Measurements from ENCODE around the gene IL15RA.

The IL15RA gene

DNA sequence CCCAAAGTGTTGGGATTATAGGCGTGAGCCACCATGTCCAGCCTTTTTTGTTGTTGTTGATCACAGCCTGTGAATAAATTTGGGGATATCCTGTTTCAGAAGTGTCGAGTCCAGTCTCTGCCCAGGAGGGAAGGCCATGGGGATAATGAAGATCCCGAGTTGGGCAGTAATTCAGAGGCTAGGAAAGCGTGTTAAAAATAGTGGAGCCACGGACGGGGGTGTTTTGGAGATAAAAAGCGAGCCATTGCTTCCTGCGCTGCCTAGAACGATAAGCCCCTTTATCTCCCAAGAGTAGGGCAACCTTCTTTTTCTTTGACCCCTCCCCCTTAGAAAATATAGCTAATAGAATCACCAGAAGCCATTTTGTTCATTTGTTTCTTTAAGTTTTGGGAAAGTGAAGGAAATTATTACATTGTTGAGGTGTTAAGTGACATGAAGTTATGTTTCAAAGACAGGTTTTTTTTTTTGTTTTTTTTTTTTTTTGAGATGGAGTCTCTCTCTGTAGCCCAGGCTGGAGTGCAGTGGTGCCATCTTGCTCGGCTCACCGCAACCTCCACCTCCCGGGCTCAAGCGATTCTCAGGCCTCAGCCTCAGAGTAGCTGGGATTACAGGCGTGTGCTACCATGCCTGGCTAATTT lies 43.3 kb downstream of the IL15RA start:
- H3K36me3 ChIP-seq (ENCODE audit: control insufficient read depth in 1 of 2, insufficient read depth in 2 of 2, low read length in 2 of 2), result peaks cover 51 to 59% of the 10 kb centered on the region in 2 experiments
- no peak overlapping the region for H2AK5ac ChIP-seq (ENCODE audit: low read length)
- no peak overlapping the region for H4K91ac ChIP-seq (ENCODE audit: low read depth, low read length)
- H3K4me3 ChIP-seq (ENCODE audit: low read depth, low read length), result no peak overlapping the region
- no peaks in the 10 kb centered on the region for H3K79me2 ChIP-seq (ENCODE audit: control insufficient read depth, insufficient read depth, low read length, poor library complexity)
- H3K9me3 ChIP-seq (ENCODE audit: insufficient read depth, low read depth, low read length), result no peaks in the 10 kb centered on the region
- H2BK120ac ChIP-seq (ENCODE audit: insufficient read depth, low read length, poor library complexity), result no peak overlapping the region
- H3K27ac ChIP-seq (ENCODE audit: low read depth, low read length), result no peak overlapping the region
- no peak for DNase-seq
- no peak overlapping the region for H3K14ac ChIP-seq (ENCODE audit: low read length)
- H3K27me3 ChIP-seq (ENCODE audit: insufficient read depth, low read length), result no peaks in the 10 kb centered on the region
- H3K9ac ChIP-seq (ENCODE audit: low read length), result no peak overlapping the region
- no CpG with 5 or more reads among the region's 14 CpGs for whole genome bisulfite sequencing (ENCODE audit: extremely low coverage, insufficient coverage, insufficient read length)
- H3K18ac ChIP-seq (ENCODE audit: low read length), result no peak overlapping the region
- H4K8ac ChIP-seq (ENCODE audit: low read depth, low read length), result no peak overlapping the region
- no peak overlapping the region for H3K4me2 ChIP-seq (ENCODE audit: low read length)
- H3K4ac ChIP-seq (ENCODE audit: low read depth, low read length), result no peak overlapping the region
- H3K4me1 ChIP-seq (ENCODE audit: control insufficient read depth in 1 of 2, insufficient read depth in 2 of 2, low read length in 2 of 2), result no peaks in the 10 kb centered on the region
- H4K12ac ChIP-seq (ENCODE audit: low read depth, low read length), result no peak overlapping the region
- H2BK5ac ChIP-seq (ENCODE audit: low read depth, low read length, poor library complexity), result no peak overlapping the region
- no peak overlapping the region for H2BK12ac ChIP-seq (ENCODE audit: low read length)
- no peak overlapping the region for H3K23ac ChIP-seq (ENCODE audit: low read length)
- no peak overlapping the region for H2AFZ ChIP-seq (ENCODE audit: insufficient read depth, low read length, poor library complexity)
- H3K79me1 ChIP-seq (ENCODE audit: low read length), result no peaks in the 10 kb centered on the region

DNA sequence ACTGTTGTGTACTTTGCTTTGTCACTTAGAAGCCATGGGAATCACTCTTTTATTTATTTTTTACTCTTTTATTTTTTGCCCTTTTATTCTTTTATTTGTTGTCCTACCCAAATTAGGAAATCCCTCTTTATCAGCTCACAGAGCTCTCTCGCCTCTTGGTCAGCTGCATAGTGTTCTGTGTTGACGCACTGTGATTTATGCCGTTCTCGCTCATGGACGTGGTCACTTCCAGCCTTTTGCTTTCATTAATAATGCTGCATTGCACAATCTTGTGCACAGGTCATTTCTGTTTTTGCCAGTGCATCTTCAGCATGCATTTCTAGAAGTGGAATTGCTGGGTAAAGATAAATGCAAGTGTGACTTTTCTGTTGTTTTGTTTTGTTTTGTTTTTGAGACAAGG lies 45.0 kb downstream of the IL15RA start:
- no peaks in the 10 kb centered on the region for H3K27me3 ChIP-seq (ENCODE audit: insufficient read depth, low read length)
- H3K4ac ChIP-seq (ENCODE audit: low read depth, low read length), result no peak overlapping the region
- H4K12ac ChIP-seq (ENCODE audit: low read depth, low read length), result no peak overlapping the region
- no peak overlapping the region for H3K18ac ChIP-seq (ENCODE audit: low read length)
- no peaks in the 10 kb centered on the region for H3K9me3 ChIP-seq (ENCODE audit: insufficient read depth, low read depth, low read length)
- no peak overlapping the region for H2BK120ac ChIP-seq (ENCODE audit: insufficient read depth, low read length, poor library complexity)
- no peak overlapping the region for H4K8ac ChIP-seq (ENCODE audit: low read depth, low read length)
- H3K79me2 ChIP-seq (ENCODE audit: control insufficient read depth, insufficient read depth, low read length, poor library complexity), result no peaks in the 10 kb centered on the region
- no peak overlapping the region for H3K23ac ChIP-seq (ENCODE audit: low read length)
- H3K14ac ChIP-seq (ENCODE audit: low read length), result no peak overlapping the region
- no CpG with 5 or more reads among the region's 5 CpGs for WGBS (ENCODE audit: extremely low coverage, insufficient coverage, insufficient read length)
- H3K36me3 ChIP-seq (ENCODE audit: control insufficient read depth in 1 of 2, insufficient read depth in 2 of 2, low read length in 2 of 2), result peaks cover 55 to 60% of the 10 kb centered on the region in 2 experiments
- DNase-seq, result no peak
- H3K27ac ChIP-seq (ENCODE audit: low read depth, low read length), result no peak overlapping the region
- no peak overlapping the region for H2BK5ac ChIP-seq (ENCODE audit: low read depth, low read length, poor library complexity)
- H2BK12ac ChIP-seq (ENCODE audit: low read length), result no peak overlapping the region
- no peaks in the 10 kb centered on the region for H3K4me1 ChIP-seq (ENCODE audit: control insufficient read depth in 1 of 2, insufficient read depth in 2 of 2, low read length in 2 of 2)
- H4K91ac ChIP-seq (ENCODE audit: low read depth, low read length), result no peak overlapping the region
- no peak overlapping the region for H2AFZ ChIP-seq (ENCODE audit: insufficient read depth, low read length, poor library complexity)
- H2AK5ac ChIP-seq (ENCODE audit: low read length), result no peak overlapping the region
- no peaks in the 10 kb centered on the region for H3K79me1 ChIP-seq (ENCODE audit: low read length)
- H3K4me3 ChIP-seq (ENCODE audit: low read depth, low read length), result no peak overlapping the region
- no peak overlapping the region for H3K9ac ChIP-seq (ENCODE audit: low read length)
- H3K4me2 ChIP-seq (ENCODE audit: low read length), result no peak overlapping the region

DNA sequence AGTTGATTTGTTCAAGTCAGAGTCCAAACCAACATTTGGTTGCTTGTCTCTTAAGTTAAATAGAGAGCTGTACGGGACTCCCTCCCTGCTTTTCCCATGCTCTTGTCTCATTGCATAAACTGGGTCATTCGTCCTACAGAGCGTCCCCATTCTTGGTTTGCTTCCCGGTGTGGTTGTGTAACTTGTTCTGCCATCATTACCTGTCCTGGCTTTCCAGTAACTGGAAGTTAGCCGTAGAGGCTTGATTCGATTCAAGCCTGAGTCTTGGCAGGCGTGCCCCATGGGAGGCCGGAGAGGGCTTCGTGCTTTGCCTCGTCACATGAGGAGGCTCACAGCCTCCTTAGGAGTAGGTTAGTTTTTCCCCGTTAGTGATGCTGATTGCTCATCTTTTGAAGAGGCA lies 47.1 kb downstream of the IL15RA start:
- Histone ChIP-seq H3K4me1 (ENCODE audit: control insufficient read depth in 1 of 2, insufficient read depth in 2 of 2, low read length in 2 of 2) (no peaks in the 10 kb centered on the region), H2AFZ (ENCODE audit: insufficient read depth, low read length, poor library complexity) (no peak overlapping the region), H3K9ac (ENCODE audit: low read length) (no peak overlapping the region), H3K18ac (ENCODE audit: low read length) (no peak overlapping the region), H3K9me3 (ENCODE audit: insufficient read depth, low read depth, low read length) (no peaks in the 10 kb centered on the region), H2BK12ac (ENCODE audit: low read length) (no peak overlapping the region), H2AK5ac (ENCODE audit: low read length) (no peak overlapping the region), H3K79me1 (ENCODE audit: low read length) (no peaks in the 10 kb centered on the region), H4K8ac (ENCODE audit: low read depth, low read length) (no peak overlapping the region), H3K4me2 (ENCODE audit: low read length) (no peak overlapping the region), H3K4ac (ENCODE audit: low read depth, low read length) (no peak overlapping the region), H3K14ac (ENCODE audit: low read length) (no peak overlapping the region), H4K91ac (ENCODE audit: low read depth, low read length) (no peak overlapping the region), H2BK5ac (ENCODE audit: low read depth, low read length, poor library complexity) (no peak overlapping the region), H3K23ac (ENCODE audit: low read length) (no peak overlapping the region), H3K79me2 (ENCODE audit: control insufficient read depth, insufficient read depth, low read length, poor library complexity) (no peaks in the 10 kb centered on the region), H3K4me3 (ENCODE audit: low read depth, low read length) (no peak overlapping the region), H3K36me3 (ENCODE audit: control insufficient read depth in 1 of 2, insufficient read depth in 2 of 2, low read length in 2 of 2) (peaks cover 51 to 54% of the 10 kb centered on the region in 2 experiments), H2BK120ac (ENCODE audit: insufficient read depth, low read length, poor library complexity) (no peak overlapping the region), H3K27ac (ENCODE audit: low read depth, low read length) (no peak overlapping the region), H3K27me3 (ENCODE audit: insufficient read depth, low read length) (no peaks in the 10 kb centered on the region), H4K12ac (ENCODE audit: low read depth, low read length) (no peak overlapping the region)
- no peak for DNase-seq
- no CpG with 5 or more reads among the region's 11 CpGs for WGBS (ENCODE audit: extremely low coverage, insufficient coverage, insufficient read length)

DNA sequence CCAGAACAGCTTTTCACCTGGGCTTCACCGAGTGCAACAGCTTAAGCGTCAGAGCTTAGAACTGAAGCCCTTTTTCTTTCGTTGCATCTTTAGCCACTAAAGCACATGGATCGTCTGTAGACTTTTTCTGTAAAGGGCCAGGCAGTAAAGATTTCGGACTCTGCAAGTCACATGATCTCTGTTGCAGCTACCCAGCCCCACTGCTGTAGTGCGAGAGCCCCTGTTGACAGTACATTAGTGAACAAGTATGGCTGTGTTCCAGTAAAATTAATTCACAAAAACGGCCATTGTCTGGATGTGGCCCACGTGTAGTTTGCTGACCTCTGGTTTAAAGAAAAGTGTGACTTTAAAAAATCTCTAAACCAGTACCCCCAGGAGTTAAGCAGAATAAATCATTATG lies 47.9 kb downstream of the IL15RA start:
- Histone ChIP-seq H3K9ac (ENCODE audit: low read length) (no peak overlapping the region), H3K79me1 (ENCODE audit: low read length) (no peaks in the 10 kb centered on the region), H3K23ac (ENCODE audit: low read length) (no peak overlapping the region), H3K4me1 (ENCODE audit: control insufficient read depth in 1 of 2, insufficient read depth in 2 of 2, low read length in 2 of 2) (no peaks in the 10 kb centered on the region), H3K4me2 (ENCODE audit: low read length) (no peak overlapping the region), H3K79me2 (ENCODE audit: control insufficient read depth, insufficient read depth, low read length, poor library complexity) (no peaks in the 10 kb centered on the region), H4K12ac (ENCODE audit: low read depth, low read length) (no peak overlapping the region), H3K36me3 (ENCODE audit: control insufficient read depth in 1 of 2, insufficient read depth in 2 of 2, low read length in 2 of 2) (peaks cover 54 to 59% of the 10 kb centered on the region in 2 experiments), H2AK5ac (ENCODE audit: low read length) (no peak overlapping the region), H3K9me3 (ENCODE audit: insufficient read depth, low read depth, low read length) (no peaks in the 10 kb centered on the region), H4K8ac (ENCODE audit: low read depth, low read length) (no peak overlapping the region), H2BK120ac (ENCODE audit: insufficient read depth, low read length, poor library complexity) (no peak overlapping the region), H2AFZ (ENCODE audit: insufficient read depth, low read length, poor library complexity) (no peak overlapping the region), H2BK5ac (ENCODE audit: low read depth, low read length, poor library complexity) (no peak overlapping the region), H3K18ac (ENCODE audit: low read length) (no peak overlapping the region), H3K4ac (ENCODE audit: low read depth, low read length) (no peak overlapping the region), H4K91ac (ENCODE audit: low read depth, low read length) (no peak overlapping the region), H3K27ac (ENCODE audit: low read depth, low read length) (no peak overlapping the region), H2BK12ac (ENCODE audit: low read length) (no peak overlapping the region), H3K4me3 (ENCODE audit: low read depth, low read length) (no peak overlapping the region), H3K27me3 (ENCODE audit: insufficient read depth, low read length) (no peaks in the 10 kb centered on the region), H3K14ac (ENCODE audit: low read length) (no peak overlapping the region)
- no peak for DNase-seq
- no CpG with 5 or more reads among the region's 8 CpGs for WGBS (ENCODE audit: extremely low coverage, insufficient coverage, insufficient read length)

All from trophoblast cell (in vitro differentiated cells and primary cell).